GM18873 (cell line): ENCODE measurements around the gene CAMP.
"Not testable (repeated sequence)": the region's sequence is repeated elsewhere in the genome, so short reads cannot be mapped to it uniquely, and the experiment has no call there.

Source experiments
- ATAC-seq: cut with Tn5 transposase; IDR thresholded peaks from one replicate; pipeline ENCODE4 v1.9.1; 2021; ENCODE audit warnings: mild to moderate bottlenecking, moderate library complexity, moderate number of reproducible peaks; ENCODE audit not compliant: unreplicated experiment, low FRiP score

Gene CAMP, protein sequence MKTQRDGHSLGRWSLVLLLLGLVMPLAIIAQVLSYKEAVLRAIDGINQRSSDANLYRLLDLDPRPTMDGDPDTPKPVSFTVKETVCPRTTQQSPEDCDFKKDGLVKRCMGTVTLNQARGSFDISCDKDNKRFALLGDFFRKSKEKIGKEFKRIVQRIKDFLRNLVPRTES

DNA sequence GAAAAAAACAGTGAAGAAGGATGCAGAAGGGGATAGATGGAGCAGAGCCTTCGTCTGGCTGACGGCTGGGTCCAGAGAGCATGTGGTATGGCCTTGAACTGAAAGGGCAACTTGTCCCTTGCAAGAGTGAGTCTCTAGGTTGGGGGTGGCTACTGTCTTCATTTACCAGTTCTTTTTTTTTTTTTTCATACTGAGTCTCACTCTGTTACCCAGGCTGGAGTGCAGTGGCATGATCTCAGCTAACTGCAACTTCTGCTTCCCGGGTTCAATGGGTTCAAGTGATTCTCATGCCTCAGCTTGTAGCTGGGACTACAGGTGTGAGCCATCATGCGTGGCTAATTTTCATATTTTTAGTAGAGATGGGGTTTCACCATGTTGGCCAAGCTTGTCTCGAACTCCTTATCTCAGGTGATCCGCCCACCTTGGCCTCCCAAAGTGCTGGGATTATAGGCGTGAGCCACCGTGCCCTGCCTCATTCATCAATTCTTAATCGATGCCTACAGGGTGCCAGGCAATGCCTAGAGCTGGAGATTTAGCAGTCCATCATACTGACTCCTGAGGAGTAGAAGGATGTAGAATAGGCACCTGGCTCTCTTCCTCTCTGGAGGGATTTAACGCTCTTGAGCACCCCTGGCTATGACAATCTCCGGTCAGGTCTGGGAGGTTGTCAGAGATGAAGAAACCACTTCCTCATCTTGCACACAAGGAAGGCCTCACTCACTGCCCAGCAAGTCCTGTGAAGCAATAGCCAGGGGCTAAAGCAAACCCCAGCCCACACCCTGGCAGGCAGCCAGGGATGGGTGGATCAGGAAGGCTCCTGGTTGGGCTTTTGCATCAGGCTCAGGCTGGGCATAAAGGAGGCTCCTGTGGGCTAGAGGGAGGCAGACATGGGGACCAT is at the start of gene CAMP:
Gene CAMP, plus strand, starts transcription at position 880 of the 898 bp plus-strand sequence. Its CDS starts 17 bp downstream, at position 897.
- no peak for ATAC-seq

DNA sequence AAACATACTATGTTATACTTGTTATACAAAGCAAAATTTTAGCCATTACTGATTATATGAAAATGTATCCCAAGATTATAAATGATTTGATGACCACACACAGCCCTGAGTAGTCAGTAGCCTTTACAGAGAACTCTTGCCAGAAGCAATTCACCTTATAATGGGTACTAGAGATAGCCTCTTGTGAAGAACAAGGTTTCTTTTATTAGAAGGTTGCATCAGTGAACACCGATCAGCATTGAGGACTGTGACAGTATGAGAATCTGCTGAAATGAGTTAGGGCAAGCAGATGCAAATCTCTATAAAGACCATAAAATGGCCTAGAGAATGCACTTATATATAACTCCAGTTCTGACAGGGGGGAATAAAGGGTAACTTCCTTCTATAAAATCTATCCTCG is 45.2 kb upstream of the CAMP start:
- no peak for ATAC-seq

DNA sequence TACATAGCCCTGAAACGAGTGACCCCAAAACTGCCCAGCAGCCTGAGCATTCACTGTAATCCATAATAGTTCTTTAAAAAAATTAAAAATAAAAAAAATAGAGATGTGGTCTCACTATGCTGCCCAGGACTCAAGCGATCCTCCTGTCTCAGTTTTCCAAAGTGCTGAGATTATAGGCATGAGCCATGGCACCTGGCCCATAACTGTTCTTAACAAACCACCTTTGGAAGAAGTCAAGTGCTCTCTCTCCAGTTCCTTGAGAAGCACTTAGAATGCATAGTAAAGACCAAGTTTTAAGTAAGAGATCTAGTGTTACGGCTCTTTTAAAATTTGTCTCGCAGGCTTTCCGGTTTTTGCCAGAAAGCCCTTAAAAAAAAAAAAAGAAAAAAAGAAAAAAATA is 43.3 kb upstream of the CAMP start:
- ATAC-seq, result no peak

DNA sequence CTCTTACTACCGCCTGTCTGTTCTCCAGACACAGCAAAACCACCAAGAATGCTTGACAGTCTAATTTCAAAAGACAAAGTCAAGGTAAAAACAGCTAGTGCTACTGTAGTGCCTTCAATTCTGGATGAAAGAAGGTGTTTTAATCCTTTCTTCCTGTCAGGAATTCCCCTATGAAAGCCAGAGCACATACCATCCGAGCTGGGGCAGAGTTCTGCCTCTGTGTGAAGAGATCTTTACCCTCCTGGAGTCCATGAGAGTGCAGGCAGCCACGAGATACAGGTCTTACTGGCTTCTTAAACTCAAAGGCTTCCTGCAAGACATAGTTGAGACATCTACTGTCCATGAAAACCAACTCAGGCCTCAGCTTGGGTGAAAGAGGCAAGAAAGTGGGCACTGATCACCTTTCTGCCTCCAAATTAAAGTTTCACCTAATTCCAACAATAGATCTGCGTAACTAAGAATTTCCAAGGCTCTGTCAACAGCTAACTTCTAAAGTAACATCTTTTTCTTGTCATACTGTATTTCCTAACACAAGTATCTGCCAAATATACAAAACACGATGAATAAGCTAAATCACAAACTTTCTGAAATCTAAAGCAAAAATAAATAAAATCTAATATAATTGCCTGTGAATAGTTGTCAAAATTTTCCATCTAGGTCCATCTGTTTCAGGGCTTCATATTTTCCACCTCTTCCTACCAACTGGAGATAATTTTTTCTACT is 42.6 kb upstream of the CAMP start:
- no peak for ATAC-seq

DNA sequence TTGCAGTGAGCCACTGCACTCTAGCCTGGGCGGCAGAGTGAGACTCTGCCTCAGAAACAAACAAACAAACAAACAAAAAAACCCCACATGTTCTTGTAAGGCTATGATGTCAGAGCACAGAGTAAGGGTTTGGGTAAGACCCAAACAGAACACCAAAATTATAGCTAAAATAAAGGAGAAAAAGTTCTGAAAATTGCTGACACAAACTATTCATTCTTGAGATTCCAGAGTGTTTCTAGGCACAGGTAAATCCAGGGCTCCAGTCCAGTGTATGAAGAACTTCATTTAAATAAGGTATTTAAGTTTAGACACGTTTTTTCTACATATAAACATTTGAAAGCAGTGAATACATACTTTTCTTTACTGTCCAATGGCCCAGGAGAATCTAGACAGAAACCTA is 39.0 kb upstream of the CAMP start:
- no peak for ATAC-seq

DNA sequence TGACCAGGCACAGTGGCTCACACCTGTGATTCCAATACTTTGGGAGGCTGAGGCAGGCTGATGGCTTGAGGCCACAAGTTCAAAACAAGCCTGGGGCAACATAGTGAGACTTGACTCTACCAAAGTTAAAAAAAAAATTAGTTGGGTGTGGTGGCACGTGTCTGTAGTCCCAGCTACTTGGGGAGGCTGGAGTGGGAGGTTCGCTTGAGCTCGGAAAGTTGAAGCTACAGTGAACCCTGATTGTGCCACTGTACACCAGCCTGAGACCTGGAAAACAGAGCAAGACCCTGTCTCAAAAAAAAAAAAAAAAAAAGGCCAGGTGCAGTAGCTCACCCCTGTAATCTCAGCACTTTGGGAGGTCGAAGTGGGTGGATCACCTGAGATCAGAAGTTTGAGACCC is 38.2 kb upstream of the CAMP start:
- ATAC-seq, result no peak

DNA sequence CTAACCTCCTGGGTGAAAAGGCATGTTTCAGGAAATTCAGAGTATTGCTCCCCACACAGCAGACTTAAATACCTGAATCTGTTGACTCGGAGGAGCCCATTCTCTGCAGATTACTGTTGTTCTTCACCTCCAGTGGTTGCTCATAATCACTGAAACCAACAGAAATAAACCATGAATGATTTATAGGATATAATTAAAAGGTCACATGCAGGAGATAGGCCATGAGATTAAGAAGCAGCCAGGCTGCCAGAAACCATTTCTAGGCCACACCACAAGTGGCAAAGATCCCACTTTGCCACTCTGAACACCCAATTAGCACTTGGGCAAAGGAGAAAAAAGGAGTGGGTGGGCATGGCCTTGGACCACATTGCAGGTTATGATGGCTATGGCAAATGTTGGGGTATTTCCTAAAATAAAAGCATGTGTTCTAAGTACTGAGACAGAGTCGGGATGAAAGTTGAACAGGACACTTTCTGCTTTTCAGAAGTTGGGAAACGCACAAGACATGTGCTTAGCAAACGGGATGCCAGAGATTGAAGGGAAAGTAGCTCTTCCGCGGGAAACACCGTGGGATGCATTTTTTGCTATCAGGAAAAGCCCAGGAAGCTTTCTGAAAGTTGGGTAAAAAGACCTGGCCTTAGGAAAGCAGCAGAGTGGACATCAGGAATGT is 36.5 kb upstream of the CAMP start:
- no peak for ATAC-seq

DNA sequence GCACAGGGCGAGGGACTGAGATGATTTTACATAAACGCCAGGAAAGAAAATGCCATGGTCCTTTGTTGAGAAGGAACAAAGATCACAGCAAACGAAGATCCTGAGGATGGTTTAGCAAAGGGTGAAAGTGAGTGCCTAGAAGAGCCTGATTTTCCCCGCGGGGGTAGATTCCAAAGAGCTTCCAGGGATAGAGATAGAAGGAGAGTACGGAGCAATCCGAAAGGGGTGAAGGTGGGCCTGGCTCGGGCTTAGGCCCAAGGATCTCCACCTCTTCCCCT is 36.1 kb upstream of the CAMP start:
- no peak for ATAC-seq

DNA sequence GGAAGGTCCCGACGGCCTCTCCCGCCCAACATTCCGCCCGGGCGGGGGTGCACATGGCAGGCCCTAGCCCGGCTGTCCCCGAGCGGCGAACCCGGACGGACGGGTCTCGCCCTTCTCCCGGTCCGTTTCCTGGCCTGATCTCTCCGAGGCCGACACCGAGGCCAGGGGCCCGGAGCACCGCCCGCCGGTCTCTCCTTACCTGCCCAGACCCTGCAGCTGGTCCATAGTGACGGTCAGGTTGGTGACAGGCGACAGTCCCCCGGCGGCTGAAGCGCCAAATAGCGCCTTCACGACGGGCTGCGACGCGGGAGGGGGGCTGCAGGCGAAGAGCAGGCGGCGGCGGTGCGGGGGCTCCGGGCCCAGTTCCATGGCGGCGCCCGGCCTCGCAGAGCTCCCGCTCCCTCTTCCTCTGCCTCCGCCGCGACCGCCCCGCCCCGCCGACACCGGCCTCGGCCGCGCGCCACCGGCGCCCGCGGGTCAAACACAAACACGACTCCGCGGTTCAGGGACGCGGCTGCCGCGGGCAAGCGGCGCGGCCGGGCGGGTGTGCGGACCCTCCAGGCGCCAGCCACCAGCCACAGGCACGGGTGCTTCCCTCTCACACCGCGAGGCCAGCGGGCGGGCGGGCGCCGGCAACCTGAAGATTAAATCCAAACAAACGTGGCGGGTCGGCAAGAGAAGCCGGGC is 35.6 kb upstream of the CAMP start:
- no peak for ATAC-seq

DNA sequence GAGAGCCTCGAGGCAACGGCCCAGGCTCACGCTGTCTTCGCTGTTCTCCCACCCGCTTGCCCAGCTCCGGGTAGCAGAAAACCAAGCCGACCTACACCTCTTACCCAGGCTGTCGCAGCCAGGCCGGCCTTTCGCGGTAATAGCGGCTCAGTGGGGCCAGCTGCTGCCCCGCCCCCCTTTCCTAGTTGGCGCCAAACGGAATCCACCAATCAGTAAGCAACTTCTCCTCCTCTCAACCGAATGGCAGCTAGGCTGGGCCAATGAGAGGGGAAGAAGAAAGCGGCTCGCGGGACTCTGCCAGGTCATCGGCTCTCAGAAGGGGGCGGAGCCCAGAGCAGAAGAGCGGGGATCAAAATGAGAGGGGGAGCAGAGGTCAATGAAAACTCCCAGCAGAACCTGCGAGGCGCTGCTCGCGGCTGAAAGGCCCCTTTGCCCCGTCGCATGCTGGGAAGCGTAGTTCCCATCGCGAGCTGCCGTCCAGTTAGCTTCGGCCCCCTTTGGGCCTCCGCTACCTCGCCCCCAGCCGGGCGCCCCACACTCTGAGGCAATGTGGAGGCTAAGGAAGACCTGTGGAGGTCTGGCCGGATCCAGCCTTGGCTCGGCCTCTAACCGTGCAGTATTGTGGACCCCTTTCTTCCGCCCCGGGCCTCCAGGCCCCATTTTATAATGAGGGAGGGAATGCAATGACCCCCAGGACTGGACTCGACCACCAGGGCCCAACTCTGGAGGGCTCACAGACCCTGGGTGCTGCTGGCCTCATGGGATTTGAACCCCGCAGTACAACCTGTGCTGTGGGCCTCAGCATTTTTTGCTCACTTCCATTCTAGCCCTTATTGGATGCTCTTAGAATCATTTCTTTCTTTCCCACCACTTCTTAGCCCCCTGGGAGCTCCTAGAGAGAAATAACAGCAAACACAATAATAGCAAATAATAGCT is 34.8 kb upstream of the CAMP start, which contains the start of gene CDC25A:
Gene CDC25A, minus strand, starts transcription at position 152 of the 936 bp plus-strand sequence. CDS start 470 bp downstream, outside the sequence.
- ATAC-seq, result peak; percentile 83

DNA sequence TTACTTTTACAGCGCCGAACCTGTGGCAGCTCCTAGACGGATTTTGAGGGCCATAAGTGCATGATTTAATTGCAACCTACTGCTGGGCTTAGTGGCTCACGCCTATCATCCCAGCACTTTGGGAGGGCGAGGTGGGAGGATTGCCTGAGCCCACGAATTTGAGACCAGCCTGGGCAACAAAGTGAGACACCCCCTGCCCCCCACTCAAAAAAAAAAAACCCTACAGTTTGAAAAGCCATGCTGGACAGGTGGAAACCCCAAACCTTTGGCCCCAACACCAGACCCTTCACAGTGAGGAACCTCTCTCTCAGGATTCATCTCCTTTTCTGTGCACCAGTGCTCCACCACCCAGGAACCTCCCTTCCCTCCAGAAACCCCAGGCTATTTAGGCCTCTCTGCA is 34.0 kb upstream of the CAMP start:
- ATAC-seq, result no peak

DNA sequence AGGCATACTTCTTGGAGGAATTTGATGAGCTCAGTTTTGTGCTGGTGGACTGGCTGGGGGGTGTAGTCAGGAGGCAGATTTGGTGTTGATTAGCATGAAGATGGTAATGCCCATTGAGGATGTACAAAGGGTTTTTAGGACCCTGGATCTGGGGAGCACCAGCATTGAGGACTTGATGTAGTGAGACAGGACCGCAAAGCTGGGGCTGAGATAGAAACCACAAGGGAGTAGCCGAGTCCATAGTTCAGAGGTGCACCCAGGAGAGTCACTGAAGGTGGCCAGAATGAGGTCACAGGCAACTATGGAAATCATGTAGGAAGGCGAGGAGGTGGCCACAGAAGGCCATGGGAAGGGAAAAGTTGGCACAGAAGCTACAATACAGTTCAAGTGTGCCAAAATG is 32.4 kb upstream of the CAMP start:
- no peak for ATAC-seq

DNA sequence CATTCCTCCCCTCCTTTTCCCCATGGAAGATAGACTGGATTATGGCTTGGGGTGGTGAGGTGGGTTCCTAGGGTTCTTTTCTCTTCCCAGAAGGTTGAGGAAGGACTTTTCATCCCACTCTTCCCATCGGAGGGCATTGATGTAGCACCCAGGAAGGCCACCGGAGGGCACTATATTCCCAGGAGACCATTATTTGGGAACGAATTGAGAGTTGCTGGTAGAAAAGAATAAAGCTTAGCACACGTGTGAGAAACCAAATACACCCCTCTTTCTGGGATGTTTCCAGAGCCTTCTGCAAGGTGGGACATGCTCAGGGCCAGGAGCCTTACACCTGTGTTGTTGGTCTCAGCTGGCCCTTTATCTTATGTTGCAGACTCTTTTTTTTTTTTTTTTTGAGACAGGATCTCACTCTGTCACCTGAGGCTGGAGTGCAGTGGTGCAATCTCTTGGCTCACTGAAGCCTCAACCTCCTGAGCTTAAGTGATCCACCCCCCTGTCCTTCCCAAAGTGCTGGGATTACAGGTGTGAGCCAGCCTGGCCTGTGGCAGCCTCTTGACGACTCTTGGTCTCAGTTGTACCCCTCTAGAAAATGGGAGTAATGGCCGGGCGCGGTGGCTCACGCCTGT is 28.7 kb upstream of the CAMP start:
- ATAC-seq, result no peak

DNA sequence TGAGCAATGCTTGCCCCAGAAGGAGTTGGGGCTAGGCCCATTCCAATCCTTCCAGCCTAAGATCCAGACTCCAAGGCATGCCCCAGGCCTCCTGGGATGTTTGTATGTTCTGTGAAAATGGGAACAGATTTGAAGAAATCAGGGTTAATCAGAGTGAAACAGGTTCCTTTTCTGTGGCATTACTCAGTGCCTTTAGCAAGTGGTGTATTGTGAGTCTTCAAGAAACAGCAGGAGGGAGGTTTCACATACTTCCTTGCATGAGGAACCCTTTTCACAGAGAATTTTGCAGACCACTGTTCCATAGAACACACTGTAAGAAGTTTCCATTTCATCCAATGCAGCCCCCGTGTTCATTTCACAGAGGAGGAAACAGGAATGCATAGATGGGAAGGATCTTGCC is 26.7 kb upstream of the CAMP start:
- ATAC-seq, result no peak

DNA sequence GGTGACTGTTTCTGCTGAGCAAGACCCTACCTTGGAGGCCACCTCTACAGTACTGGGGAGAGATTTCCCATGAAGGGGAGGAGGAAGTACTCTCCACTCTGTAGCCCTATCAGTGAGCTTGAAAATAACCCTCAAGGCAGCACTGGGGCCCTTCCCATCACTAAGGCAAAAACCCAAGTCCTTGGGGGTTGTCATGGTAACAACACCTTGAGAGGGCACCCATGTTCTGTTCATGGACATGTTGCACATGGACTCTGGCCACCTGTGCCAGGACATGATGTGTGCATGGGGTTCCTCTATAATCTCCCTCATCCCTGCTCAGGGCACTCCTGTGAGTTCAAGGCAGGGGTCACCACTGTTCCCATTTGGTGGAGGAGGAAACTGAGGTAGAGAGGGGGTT is 24.2 kb upstream of the CAMP start:
- ATAC-seq, result no peak

DNA sequence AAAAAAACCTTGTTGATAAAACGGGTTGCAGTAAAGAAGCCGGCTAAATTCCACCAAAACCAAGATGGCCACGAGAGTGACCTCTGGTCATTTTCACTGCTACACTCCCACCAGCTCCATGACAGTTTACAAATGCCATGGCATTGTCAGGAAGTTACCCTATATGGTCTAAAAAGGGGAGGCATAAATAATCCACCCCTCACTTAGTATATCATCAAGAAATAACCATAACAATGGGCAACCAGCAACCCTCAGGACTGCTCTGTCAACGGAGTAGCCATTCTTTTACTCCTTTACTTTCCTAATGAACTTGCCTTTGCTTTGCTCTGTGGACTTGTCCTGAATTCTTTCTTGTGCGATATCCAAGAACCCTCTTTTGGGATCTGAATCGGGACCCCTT is 20.7 kb upstream of the CAMP start:
- ATAC-seq, result no peak

DNA sequence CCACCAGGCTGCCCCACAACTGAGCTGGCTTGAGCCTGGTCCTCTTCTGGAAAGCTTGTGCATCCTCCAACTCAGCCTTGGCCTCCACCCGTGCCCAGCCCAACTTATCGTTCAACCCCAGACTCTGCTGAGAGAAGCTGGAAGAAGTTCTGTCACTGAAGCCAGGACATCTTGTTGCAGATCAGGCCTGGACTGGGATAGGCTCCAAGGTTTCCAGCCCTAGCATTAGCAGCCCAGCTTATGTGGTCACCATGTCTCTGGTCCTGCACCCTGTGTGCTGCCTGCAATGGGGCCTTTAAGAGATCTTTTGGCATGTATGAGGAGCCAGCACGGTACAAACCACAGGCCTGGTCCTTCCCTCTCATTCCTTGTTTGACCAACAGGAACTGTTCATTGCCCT is 15.2 kb upstream of the CAMP start:
- no peak for ATAC-seq

DNA sequence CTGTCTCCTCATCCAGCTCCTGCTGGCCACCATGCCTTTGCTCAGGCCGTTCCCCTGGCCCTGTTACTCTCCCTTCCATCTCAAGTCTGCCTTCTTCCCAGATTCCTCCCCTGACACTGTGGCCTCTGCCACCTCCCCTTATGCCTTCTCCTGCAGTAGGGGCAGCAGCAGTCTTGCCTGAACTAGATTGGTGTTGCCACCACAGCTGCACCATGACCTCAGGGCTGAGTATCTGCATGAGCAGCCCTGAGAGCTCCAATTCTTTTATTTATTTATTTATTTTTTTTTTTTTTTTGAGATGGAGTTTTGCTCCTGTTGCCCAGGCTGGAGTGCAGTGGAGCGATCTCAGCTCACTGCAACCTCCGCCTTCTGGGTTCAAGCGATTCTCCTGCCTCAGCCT is 13.8 kb upstream of the CAMP start:
- ATAC-seq, result no peak

DNA sequence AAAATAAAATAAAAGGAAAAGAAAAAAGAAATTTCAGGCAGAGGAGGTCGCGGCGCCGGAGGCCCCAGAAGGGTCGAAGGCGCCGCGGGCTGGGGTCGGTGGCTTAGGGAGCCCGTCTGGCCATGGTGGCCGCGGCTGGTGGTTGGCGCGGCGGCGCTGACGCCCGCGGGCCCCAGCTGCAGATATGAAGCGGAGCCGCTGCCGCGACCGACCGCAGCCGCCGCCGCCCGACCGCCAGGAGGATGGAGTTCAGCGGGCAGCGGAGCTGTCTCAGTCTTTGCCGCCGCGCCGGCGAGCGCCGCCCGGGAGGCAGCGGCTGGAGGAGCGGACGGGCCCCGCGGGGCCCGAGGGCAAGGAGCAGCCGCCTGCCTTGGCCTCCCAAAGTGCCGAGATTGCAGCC is 12.8 kb upstream of the CAMP start:
- ATAC-seq, result not testable (repeated sequence)
